ENCODE data around the gene CAPZA1.

GRCh38 chr1:112579801-112580510 is 39.7 kb upstream of the CAPZA1 start:
- TF ChIP-seq CTCF (conservative IDR thresholded peaks at IDR 0.05 in 1 of 2, IDR thresholded peaks at IDR 0.05 in 1 of 2; ENCODE audit: extremely low read depth in 1 of 2, insufficient read depth in 1 of 2, low read depth in 1 of 2, low read length in 2 of 2) (no peak), EZH2 (IDR thresholded peaks at IDR 0.05; ENCODE audit: borderline replicate concordance, low read length) (no peak)

Measured in mammary epithelial cell (primary cell).